ENCODE results near the gene PLXNB2. TPM values are rescaled to one million over a fixed set of nuclear protein-coding genes. Genes with fewer than 3 reads are reported as not detected.

Gene PLXNB2
- polyA plus RNA-seq, 3 donors from 2014 or later: 1.1 to 1.6 TPM; not detected in 1

- Mint-ChIP-seq H3K27me3 (ENCODE audit: low read depth in 3 of 3) (peaks cover 0 to 6% (median 0%) of the 10 kb centered on the region in 3 donors), H3K4me3 (no peak overlapping the region), H3K36me3 (peaks cover 0 to 23% (median 12%) of the 10 kb centered on the region in 3 donors), H3K4me1 (peaks cover 0 to 2% of the 10 kb centered on the region in 2 donors), H3K9me3 (no peaks in the 10 kb centered on the region), H3K27ac (no peak overlapping the region)
- DNase-seq: no peak
Measured at GRCh38 chr22:50226875-50227165, 80.6 kb downstream of the PLXNB2 start.

GRCh38 chr22:50226063-50226874, 81.2 kb downstream of the PLXNB2 start:
- H3K27me3 Mint-ChIP-seq (ENCODE audit: low read depth in 3 of 3): peaks cover 0 to 6% (median 0%) of the 10 kb centered on the region in 3 donors
- H3K9me3 Mint-ChIP-seq: no peaks in the 10 kb centered on the region
- H3K4me1 Mint-ChIP-seq: peaks cover 0 to 2% of the 10 kb centered on the region in 2 donors
- H3K4me3 Mint-ChIP-seq: no peak overlapping the region
- DNase-seq: no peak
- H3K36me3 Mint-ChIP-seq: peaks cover 0 to 24% (median 12%) of the 10 kb centered on the region in 3 donors
- H3K27ac Mint-ChIP-seq: no peak overlapping the region

- no peaks in the 10 kb centered on the region for H3K9me3 Mint-ChIP-seq
- H3K27ac Mint-ChIP-seq: no peak overlapping the region
- H3K4me3 Mint-ChIP-seq: no peak overlapping the region
- H3K27me3 Mint-ChIP-seq (ENCODE audit: low read depth in 3 of 3): peaks cover 0 to 6% (median 3%) of the 10 kb centered on the region in 3 donors
- DNase-seq: no peak
- peaks cover 0 to 2% of the 10 kb centered on the region in 2 donors for H3K4me1 Mint-ChIP-seq
- H3K36me3 Mint-ChIP-seq: peaks cover 0 to 28% (median 12%) of the 10 kb centered on the region in 3 donors
Measured at GRCh38 chr22:50225200-50225969, 82.1 kb downstream of the PLXNB2 start.

Other genes starting within 250 kb of the PLXNB2 start
- gene TTLL8, start 249.3 kb downstream of the PLXNB2 start, polyA plus RNA-seq: not detected
- 100 to 1,000 TPM in 1 of 3 donors, 10 to 100 TPM in 2; 64.8 to 123 (median 71.7) TPM for gene MLC1, start 222.2 kb downstream of the PLXNB2 start, polyA plus RNA-seq
- 1 to 10 TPM in 1 of 3 donors, not detected in 2; 1.4 TPM for gene MOV10L1, start 217.6 kb downstream of the PLXNB2 start, polyA plus RNA-seq
- gene PANX2, start 136.9 kb downstream of the PLXNB2 start, polyA plus RNA-seq: under 1 TPM in 1 of 3 donors, not detected in 2; 0.07 TPM
- gene TRABD, start 121.7 kb downstream of the PLXNB2 start, polyA plus RNA-seq: 10 to 100 TPM; 33.2 to 63.5 (median 35.3) TPM
- gene SELENOO, start 106.6 kb downstream of the PLXNB2 start, polyA plus RNA-seq: 1 to 10 TPM; 2.6 to 5.7 (median 3.6) TPM
- gene TUBGCP6, start 62.6 kb downstream of the PLXNB2 start, polyA plus RNA-seq: 10 to 100 TPM in 2 of 3 donors, 1 to 10 TPM in 1; 5.2 to 18.0 (median 12.4) TPM
- 10 to 100 TPM in 2 of 3 donors, 1 to 10 TPM in 1; 10.0 to 13.4 (median 11.2) TPM for gene HDAC10, start 56.4 kb downstream of the PLXNB2 start, polyA plus RNA-seq
- gene MAPK12, start 46.0 kb downstream of the PLXNB2 start, polyA plus RNA-seq: under 1 TPM in 2 of 3 donors, not detected in 1; 0.13 to 0.31 TPM
- gene MAPK11, start 37.3 kb downstream of the PLXNB2 start, polyA plus RNA-seq: under 1 TPM in 2 of 3 donors, not detected in 1; 0.12 to 0.22 TPM
- gene DENND6B, start 19.4 kb upstream of the PLXNB2 start, polyA plus RNA-seq: under 1 TPM in 2 of 3 donors, not detected in 1; 0.23 to 0.34 TPM
- gene PPP6R2, start 35.7 kb upstream of the PLXNB2 start, polyA plus RNA-seq: 10 to 100 TPM; 13.5 to 43.5 (median 19.6) TPM
- 10 to 100 TPM; 12.1 to 42.8 (median 14.2) TPM for gene SBF1, start 167.4 kb upstream of the PLXNB2 start, polyA plus RNA-seq
- gene ADM2, start 173.9 kb upstream of the PLXNB2 start, polyA plus RNA-seq: under 1 TPM in 1 of 3 donors, not detected in 2; 0.38 TPM
- not detected for gene MIOX, start 179.2 kb upstream of the PLXNB2 start, polyA plus RNA-seq
- gene LMF2, start 200.1 kb upstream of the PLXNB2 start, polyA plus RNA-seq: 10 to 100 TPM; 16.3 to 40.4 (median 20.1) TPM
- 10 to 100 TPM; 41.8 to 46.7 (median 46.5) TPM for gene NCAPH2, start 200.6 kb upstream of the PLXNB2 start, polyA plus RNA-seq
- 10 to 100 TPM in 1 of 3 donors, 1 to 10 TPM in 2; 8.3 to 14.8 (median 9.9) TPM for gene SCO2, start 218.0 kb upstream of the PLXNB2 start, polyA plus RNA-seq
- gene TYMP, start 222.4 kb upstream of the PLXNB2 start, polyA plus RNA-seq: 10 to 100 TPM; 21.2 to 31.2 (median 25.5) TPM
- gene KLHDC7B, start 238.3 kb upstream of the PLXNB2 start, polyA plus RNA-seq: 1 to 10 TPM; 2.4 to 8.1 (median 4.5) TPM

Data from immature natural killer cell (primary cell).